Uterus (tissue), 4 donors: ENCODE measurements around the gene NHSL1. TPM values are rescaled to one million over a fixed set of nuclear protein-coding genes. Genes with fewer than 3 reads are reported as not detected.

Experiments used
- DNase-seq, 2 donors: peaks; one replicate each; pipeline ENCODE4 v3.0.0-alpha.2; 2019 to 2020
- H3K27ac ChIP-seq, 2 donors: fragments of 200-600 bp; sonication (generic); 1 replicate in 1 of 2; 2 replicates in 1 of 2; pipeline ENCODE4 v1.5.1; 2016 to 2018
- H3K27me3 ChIP-seq, 2 donors: fragments of 200-600 bp; sonication (generic); one replicate each; pipeline ENCODE4 v1.5.1; 2018 to 2019; ENCODE audit warnings: control low read depth in 1 of 2
- H3K36me3 ChIP-seq, 2 donors: fragments of 200-600 bp; sonication (generic); one replicate each; pipeline ENCODE4 v1.5.1; 2019; ENCODE audit warnings: control low read depth in 1 of 2
- H3K4me1 ChIP-seq, 2 donors: fragments of 200-600 bp; sonication (generic); one replicate each; pipeline ENCODE4 v1.5.1; 2018 to 2019; ENCODE audit warnings: control low read depth in 1 of 2
- H3K4me3 ChIP-seq, 2 donors: fragments of 200-600 bp; sonication (generic); 1 replicate in 1 of 2; 2 replicates in 1 of 2; pipeline ENCODE4 v1.5.1; 2018 to 2019; ENCODE audit warnings: mild to moderate bottlenecking in 1 of 2
- H3K9me3 ChIP-seq, 2 donors: fragments of 200-600 bp; sonication (generic); one replicate each; pipeline ENCODE4 v1.5.1; 2019; ENCODE audit warnings: control low read depth in 1 of 2
- POLR2A ChIP-seq, 2 donors: fragments of 450-650 bp; IDR thresholded peaks; one replicate each; pipeline ENCODE4 v1.6.1; 2016; ENCODE audit warnings: antibody characterized with exemption in 2 of 2, mild to moderate bottlenecking in 1 of 2, moderate library complexity in 1 of 2
- intact Hi-C: fragments of 100-400 bp; cut with DNase I; formaldehyde crosslinking; loops from one replicate; pipeline ENCODE4 v1.15.1; 2023; ENCODE audit warnings: low total_unique reads
- total RNA-seq, 4 donors: library from RNA; depleted of rRNA in 3 of 4; stranded (reverse); fragments of >200 nt in 3 of 4; gene quantifications; one replicate each; pipeline versions ENCODE4 v1.1.0 to v1.2.4, GENCODE V29; 2014 to 2023
- TF ChIP-seq, protein P1 (sequence below), 4 experiments: fragments of 200-600 bp in 2 of 4; fragments of 450-650 bp in 2 of 4; sonication (generic) in 2 of 4; IDR thresholded peaks; one replicate each; pipeline ENCODE4 v1.5.1; 2016 to 2019; ENCODE audit warnings: antibody characterized with exemption in 4 of 4, mild to moderate bottlenecking in 2 of 4, moderate library complexity in 1 of 4
- donor health status: DM: yes; HTN: yes; CAD: no.

NHSL1 gene
- total RNA-seq, 4 donors from 2014 or later, result 2.8 to 30.9 (median 7.9) TPM

- no peak for DNase-seq
- TF ChIP-seq, protein P1, sequence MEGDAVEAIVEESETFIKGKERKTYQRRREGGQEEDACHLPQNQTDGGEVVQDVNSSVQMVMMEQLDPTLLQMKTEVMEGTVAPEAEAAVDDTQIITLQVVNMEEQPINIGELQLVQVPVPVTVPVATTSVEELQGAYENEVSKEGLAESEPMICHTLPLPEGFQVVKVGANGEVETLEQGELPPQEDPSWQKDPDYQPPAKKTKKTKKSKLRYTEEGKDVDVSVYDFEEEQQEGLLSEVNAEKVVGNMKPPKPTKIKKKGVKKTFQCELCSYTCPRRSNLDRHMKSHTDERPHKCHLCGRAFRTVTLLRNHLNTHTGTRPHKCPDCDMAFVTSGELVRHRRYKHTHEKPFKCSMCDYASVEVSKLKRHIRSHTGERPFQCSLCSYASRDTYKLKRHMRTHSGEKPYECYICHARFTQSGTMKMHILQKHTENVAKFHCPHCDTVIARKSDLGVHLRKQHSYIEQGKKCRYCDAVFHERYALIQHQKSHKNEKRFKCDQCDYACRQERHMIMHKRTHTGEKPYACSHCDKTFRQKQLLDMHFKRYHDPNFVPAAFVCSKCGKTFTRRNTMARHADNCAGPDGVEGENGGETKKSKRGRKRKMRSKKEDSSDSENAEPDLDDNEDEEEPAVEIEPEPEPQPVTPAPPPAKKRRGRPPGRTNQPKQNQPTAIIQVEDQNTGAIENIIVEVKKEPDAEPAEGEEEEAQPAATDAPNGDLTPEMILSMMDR (IDR thresholded peaks at IDR 0.05), result no peak
- TF ChIP-seq POLR2A (IDR thresholded peaks at IDR 0.05), result no peak
- intact Hi-C loops, result no loop called here
- H3K27ac ChIP-seq, result no peak overlapping the region
- no peaks in the 10 kb centered on the region for H3K36me3 ChIP-seq
- H3K27me3 ChIP-seq, result no peaks in the 10 kb centered on the region
- no peaks in the 10 kb centered on the region for H3K4me1 ChIP-seq
- H3K4me3 ChIP-seq, result no peak overlapping the region
- no peaks in the 10 kb centered on the region for H3K9me3 ChIP-seq
These were observed 81.7 kb downstream of the NHSL1 start for GRCh38 chr6:138417493-138418117.

DNA sequence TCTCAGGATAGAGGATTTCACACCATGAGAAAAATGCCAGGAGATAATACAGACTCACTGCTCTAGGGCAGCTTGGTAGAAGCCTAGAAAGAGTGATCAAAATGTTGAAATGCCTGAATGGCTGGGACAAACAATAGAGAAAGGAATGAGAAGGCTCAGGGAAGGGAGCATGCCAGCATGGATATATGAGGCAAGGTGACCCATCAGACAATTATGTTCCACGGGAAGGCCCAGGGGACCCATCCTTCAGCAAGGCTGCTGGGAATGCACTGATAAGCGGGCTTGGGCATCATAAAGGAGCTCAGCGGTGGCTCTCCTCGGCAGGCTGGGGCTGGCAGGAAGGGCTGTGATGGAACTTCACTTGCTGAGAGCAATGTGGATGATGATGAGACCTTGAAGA lies 83.1 kb downstream of the NHSL1 start:
- intact Hi-C loops, result no loop called here
- DNase-seq, result no peak
- no peaks in the 10 kb centered on the region for H3K36me3 ChIP-seq
- no peak overlapping the region for H3K4me3 ChIP-seq
- H3K4me1 ChIP-seq, result no peaks in the 10 kb centered on the region
- no peaks in the 10 kb centered on the region for H3K27me3 ChIP-seq
- no peak overlapping the region for H3K27ac ChIP-seq
- H3K9me3 ChIP-seq, result no peaks in the 10 kb centered on the region
- TF ChIP-seq, protein P1 (IDR thresholded peaks at IDR 0.05), result no peak
- no peak for TF ChIP-seq POLR2A (IDR thresholded peaks at IDR 0.05)

- TF ChIP-seq, protein P1 (IDR thresholded peaks at IDR 0.05), result no peak
- no peak for TF ChIP-seq POLR2A (IDR thresholded peaks at IDR 0.05)
- no peak overlapping the region for H3K27ac ChIP-seq
- no peak for DNase-seq
- H3K4me3 ChIP-seq, result no peak overlapping the region
- intact Hi-C loops, result no loop called here
- no peaks in the 10 kb centered on the region for H3K4me1 ChIP-seq
- H3K9me3 ChIP-seq, result no peaks in the 10 kb centered on the region
- no peaks in the 10 kb centered on the region for H3K36me3 ChIP-seq
- no peaks in the 10 kb centered on the region for H3K27me3 ChIP-seq
These were observed 84.2 kb downstream of the NHSL1 start for GRCh38 chr6:138415125-138415524.

DNA sequence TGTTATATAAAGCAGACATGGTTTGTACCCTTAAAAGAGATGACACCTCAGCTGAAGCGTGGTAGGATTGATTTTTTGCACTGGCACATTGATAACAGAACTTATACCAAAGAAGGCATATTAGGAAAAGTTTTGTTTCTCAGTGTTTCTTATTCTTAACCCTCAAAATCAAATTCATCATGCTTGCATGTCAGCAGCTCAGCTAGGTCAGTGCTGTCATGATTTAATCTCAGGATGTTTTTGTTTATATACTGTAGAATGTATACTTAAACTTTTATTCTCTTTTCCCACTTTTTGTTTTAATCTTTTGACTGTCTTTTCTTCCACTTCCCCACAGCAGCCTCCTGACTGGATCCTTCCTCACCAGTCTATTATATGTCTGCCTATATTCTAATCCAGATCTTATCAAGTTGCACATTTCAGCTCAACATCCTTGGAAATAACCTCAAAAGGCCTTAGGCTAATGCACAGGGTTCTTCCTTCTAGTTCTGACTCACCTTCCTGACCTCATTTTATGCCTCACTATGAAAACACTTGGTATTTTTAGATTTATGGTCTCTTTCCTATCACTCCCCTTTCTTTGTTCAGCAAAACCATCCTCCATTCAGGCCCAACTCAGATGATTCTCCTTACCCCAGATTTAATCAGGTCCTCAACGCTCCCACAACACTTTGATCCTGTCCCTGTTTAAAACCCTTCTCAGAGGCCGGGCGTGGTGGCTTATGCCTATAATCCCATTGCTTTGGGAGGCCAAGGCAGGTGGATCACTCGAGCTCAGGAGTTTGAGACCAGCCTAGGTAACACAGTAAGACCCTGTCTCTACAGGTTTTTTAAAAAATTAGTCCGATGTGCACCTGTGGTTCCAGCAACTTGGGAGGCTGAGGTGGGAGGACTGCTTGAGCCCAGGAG lies 88.1 kb downstream of the NHSL1 start:
- peak overlapping the region in 1 of 2 donors; percentile 7 for H3K27ac ChIP-seq
- no peak for DNase-seq
- no peaks in the 10 kb centered on the region for H3K36me3 ChIP-seq
- no peaks in the 10 kb centered on the region for H3K27me3 ChIP-seq
- no peak overlapping the region for H3K4me3 ChIP-seq
- no peaks in the 10 kb centered on the region for H3K4me1 ChIP-seq
- no peaks in the 10 kb centered on the region for H3K9me3 ChIP-seq
- TF ChIP-seq, protein P1 (IDR thresholded peaks at IDR 0.05), result no peak
- intact Hi-C loops, result no loop called here
